NCI-H1092 (cell line): Measurements from ENCODE around the gene RGS19.
"Not testable (repeated sequence)": the region's sequence is repeated elsewhere in the genome, so short reads cannot be mapped to it uniquely, and the experiment has no call there.

ENCODE experiments used
- DNase-seq: peaks from one replicate; lab custom pipeline; 2025; lab: John Stamatoyannopoulos, UW

The RGS19 gene

GRCh38 chr20:64092258-64093012 is 13.1 kb upstream of the RGS19 start:
- no peak for DNase-seq

- DNase-seq = no peak
Observed at GRCh38 chr20:64091770-64092169, 12.5 kb upstream of the RGS19 start.

DNA sequence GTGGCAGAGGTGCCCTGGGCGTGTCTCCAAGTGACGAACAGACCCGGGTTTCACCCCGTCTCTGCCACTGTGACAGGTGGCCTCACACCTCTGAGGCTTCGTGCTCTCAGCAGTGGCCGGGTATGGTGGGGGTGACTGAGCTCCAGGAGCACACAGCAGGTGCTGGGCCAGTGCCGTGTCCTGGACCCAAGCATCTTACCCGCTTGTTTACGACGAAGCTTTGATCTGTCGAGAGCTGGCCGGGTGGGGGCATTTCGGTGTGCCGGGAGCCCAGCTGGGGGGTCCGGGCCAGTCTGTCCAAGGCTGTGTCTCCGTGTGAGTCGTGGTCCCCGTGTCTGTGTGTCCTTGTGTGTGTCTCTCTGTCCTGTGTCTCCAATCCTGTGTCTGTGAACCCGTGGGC is 12.0 kb upstream of the RGS19 start:
- no peak for DNase-seq

- DNase-seq = no peak
Observed at GRCh38 chr20:64090165-64090564, 10.8 kb upstream of the RGS19 start.

GRCh38 chr20:64088586-64088985 is 9.3 kb upstream of the RGS19 start:
- DNase-seq = not testable (repeated sequence)

DNA sequence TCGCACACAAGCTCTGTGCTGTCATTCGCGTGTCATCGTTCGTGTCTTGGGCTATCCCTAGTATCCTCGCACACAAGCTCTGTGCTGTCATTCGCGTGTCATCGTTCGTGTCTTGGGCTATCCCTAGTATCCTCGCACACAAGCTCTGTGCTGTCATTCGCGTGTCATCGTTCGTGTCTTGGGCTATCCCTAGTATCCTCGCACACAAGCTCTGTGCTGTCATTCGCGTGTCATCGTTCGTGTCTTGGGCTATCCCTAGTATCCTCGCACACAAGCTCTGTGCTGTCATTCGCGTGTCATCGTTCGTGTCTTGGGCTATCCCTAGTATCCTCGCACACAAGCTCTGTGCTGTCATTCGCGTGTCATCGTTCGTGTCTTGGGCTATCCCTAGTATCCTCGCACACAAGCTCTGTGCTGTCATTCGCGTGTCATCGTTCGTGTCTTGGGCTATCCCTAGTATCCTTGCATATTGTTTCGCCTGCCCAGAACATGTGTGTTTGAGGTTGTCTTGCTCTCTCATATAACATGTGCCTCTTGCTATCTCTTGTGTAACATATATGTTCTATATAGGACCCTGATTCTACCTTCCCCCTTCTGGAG is 8.0 kb upstream of the RGS19 start:
- DNase-seq = not testable (repeated sequence)

DNA sequence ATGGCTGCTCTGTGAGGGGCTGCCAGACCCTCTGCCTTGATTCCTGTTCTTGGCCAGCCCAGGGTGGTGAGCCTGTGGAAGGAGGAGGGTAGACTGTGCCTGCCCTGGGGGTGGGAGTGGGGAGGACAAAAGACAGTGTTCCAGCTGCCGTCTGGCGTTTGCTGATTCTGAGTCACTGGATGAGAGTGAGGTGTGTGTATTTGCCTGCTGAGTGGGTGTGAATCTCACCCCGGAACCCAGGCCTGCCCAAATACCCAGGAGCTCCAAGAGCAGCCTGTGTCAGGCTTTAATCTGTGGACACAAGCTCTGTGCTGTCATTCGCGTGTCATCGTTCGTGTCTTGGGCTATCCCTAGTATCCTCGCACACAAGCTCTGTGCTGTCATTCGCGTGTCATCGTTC is 7.5 kb upstream of the RGS19 start:
- no peak for DNase-seq

DNA sequence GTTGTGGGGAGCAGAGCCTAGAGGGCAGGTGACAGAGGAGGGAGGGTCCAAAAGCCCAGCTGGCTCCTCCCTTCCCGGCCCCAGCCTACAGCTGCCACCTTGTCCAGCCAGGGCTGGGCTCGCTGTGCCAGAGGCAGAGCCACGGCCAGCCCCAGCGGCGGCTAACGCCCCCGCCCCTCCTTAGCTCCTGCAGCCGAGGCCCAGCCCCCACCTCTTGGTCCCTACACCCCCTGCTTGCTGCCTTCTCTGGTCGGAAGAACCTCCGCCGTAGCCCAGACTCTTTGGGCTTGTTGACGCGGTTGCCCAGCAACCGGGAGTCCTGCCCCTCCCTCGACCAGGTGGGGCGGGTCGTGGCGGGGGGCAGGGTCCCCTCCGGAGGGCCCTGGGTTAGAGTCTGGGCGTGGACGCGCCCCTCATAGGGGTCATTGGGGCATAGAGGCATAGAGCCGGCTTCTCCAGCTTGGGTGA is 5.4 kb upstream of the RGS19 start:
- no peak for DNase-seq

- DNase-seq = no peak
Observed at GRCh38 chr20:64083804-64084684, 4.7 kb upstream of the RGS19 start, which contains the start of gene LKAAEAR1. LKAAEAR1 (minus strand) TSS chr20:64084398; CDS start chr20:64084219, 179 bp downstream.

DNA sequence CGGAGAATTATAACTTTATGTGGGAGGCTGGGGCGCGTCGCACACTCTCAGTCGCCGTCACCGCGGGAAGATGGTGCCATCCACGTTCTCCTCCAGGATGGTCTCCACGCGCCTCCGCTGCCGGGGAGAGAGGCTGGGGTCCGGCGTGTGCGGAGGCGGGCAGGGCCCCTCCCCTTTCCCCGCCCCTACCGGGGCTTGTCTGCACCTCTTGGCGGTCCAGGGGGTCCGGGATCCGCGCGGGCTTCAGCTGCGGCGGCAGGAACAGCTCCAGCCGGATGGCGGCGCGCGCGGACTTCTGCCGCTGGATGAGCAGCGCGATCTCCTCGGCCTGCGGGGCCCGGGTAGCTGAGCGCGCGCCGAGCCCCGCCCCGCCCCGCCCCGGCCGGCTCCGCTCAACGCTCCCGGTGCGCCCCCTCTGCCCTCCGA is 4.1 kb upstream of the RGS19 start:
- peak; percentile 54 for DNase-seq

DNA sequence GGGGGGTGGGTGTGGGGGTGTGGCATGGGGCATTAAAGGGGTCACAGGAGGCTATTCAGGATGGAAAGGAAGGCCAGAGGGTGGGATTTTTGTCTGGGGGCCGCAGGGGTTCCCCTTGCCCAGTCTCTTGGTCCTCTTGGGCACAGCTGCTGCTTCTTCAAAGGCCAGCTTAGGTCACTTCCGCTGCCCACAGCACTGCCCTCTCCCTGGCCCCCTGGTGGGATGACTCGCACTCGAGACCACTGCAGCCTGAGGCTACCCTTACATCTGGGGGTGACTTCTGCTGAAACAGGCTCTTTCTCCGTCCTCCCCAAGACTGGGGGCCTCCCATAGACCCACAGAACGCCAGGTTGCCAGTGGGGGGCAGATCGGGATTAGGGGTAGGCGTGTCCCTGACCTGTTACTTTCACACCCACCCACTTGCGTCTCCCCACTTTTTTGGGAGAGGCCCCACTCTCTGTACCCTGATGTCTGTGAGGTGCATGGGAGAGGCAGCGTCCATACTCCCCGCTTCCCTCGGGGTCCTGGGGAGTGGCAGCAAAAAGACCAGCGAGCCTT is 3.6 kb upstream of the RGS19 start:
- no peak for DNase-seq

- DNase-seq = no peak
Observed at GRCh38 chr20:64082126-64082731, 2.9 kb upstream of the RGS19 start.

GRCh38 chr20:64081624-64081964 is 2.3 kb upstream of the RGS19 start:
- no peak for DNase-seq

DNA sequence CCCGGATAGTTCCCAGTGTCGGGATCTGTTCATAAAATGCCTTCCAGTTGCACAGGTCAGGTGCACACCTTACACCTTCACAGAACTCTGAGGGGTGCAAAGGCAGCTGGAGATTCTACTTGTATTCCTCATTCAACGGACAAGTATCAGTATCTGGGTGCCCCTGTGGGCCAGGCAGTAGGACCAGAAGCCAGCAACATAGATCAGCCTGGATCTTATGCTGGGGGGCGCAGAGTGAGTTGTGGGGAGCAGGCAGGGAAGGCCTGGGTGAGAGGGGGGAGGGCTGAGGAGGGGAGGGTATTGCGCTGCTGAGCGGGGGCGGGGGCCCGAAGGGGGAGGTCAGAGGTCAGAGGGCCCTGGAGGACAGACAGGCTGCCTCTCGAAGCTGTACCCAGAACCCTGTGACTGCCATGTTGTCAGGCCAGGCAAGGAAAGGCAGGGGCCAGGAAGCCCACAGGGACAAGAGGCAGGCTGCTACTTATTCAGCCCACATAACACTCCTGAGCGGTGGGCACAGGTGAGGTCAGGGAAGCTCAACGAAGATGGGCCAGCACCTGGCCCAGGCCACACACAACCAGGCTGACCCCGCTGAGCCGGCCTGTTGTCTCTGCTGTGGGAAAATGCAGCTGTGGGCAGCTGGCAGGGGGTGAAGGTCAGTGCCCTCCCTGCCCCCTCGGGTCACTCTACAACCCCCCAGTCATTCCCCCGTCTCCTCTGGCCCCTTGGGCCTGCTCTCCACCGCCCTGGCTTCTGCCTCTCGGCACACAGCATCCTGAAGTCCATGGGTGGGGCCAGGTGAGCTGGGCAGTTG is 1.7 kb upstream of the RGS19 start:
- no peak for DNase-seq

DNA sequence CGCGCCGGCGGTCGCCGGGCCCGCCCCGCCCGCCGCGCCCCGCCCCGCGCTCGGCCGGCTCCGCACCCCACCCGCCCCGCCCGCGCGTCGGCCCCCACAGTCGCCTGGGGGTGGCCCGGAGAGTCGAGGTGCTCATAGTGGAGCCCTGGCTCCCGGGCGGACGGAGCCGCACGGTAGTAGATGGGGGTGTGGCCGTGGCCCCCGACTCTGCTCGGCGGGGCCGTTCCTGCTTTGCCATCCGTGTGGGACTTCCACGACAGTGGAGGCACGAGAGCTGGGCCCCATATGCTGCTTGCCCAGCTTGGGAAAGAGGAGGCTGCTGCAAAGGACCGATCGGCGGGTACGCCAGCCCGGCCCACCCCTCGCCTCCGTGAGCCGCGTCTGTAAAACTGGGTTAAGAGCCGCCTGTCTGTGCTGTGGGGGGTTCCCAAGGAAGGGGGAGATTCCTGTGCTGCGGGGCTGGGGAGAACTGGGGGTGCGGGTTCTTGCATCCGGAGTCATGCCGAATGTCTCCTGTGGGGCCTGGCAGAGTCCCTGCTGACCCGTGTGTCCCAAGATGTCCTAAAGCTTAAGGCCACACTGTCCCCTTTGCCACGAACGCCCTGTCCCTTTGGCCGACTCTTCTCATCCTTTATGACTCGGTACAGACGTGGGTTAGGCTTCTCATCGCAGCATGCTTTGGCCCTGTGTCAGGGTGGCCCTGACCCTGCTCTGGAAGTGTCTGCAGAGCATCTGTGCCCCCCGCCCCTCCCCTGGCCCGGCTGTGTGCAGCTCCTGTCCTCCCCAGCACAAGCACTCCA is 895 bp upstream of the RGS19 start, which contains the start of gene OPRL1:
Gene OPRL1, plus strand, starts transcription at position 70 of the 800 bp plus-strand sequence. CDS start 12,639 bp downstream, outside the sequence.
- no peak for DNase-seq

DNA sequence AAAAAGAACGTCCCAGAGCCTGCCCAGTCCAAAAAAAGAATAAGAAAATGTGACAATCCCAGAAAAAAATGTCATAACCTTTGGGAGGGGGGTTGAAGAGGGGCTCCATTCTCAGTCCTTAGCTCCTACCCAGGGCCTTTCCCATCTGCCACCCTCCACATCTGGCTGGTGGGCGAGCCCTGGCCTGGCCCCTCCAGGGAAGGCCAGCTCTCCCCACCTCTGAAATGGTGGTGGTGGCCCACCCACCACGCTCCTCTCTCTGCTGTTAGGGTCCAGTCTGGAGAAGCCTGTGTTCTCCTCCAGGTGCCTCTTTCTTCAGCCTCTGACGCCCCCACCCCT is 415 bp downstream of the RGS19 start:
- no peak for DNase-seq

DNA sequence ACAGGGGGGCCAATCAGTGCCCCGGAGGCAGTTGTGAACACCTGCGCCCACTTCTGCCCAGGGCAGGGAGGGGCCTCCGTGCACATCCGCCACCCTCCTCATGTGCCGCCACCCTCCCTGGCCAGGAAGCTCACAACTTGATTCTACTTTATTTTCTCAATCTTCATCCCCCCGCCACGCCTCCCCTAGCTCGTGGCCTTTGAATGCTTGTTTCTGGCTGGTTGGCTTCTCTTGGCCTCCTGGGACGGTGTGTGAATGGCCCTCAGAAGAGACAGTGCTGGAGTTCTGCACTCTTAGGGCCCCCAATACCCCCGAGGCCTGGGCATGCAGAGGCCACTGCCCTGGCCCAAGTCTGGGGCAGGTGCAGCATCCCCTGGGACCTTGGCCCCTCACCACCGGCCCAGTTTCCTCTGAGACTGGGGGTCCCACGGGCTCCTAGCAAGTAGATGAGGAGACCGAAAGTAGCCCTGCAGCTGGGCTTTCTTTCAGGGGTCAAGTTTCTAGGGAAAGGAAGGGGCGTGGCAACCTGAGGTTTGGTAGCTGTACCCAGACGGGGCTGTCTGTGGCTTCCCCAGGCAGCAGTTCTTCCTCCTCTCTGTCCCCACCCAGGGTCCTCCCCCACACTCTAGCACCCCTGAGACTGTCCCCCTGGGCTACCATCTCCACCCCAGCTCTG is 1.3 kb downstream of the RGS19 start:
- no peak for DNase-seq

- DNase-seq = no peak
Observed at GRCh38 chr20:64077541-64077875, 1.8 kb downstream of the RGS19 start.

GRCh38 chr20:64077094-64077493 is 2.2 kb downstream of the RGS19 start:
- DNase-seq = no peak
